ENCODE results near the gene TMEM106C. TPM values are rescaled to one million over a fixed set of nuclear protein-coding genes. Genes with fewer than 3 reads are reported as not detected.

TMEM106C gene
- total RNA-seq, 1 donor, result 90.7 TPM

DNA sequence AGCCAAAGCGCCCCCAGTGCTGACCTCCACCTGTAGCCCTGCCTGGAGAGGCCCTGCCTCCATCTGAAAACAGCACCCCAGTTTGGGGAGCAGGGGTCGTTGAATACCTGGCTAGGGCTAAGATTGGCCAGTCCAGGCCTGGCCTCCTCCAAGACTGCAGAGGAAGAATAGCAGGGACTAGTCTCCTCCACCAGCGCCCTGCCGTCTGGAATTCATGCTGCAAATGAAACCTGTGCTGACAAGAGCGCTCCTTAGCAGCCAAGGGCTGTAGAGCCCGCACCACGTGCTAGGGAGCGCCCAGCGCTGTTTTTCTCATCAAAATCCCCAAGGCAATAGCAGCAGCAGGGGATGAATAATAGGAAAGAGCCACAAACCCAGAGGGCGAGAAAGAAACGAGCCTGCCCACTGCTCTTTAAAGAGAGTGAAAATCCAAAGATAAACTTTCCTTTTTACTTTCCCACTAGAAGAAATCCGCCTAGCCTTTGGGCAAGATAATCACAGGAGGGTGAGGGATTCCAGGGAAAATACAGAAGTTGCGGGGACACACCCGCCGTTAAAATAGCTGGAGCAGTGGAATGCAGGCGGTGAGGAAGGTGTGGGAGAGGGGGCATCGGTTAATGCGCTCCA lies 37.6 kb downstream of the TMEM106C start:
- TF ChIP-seq, protein P1, sequence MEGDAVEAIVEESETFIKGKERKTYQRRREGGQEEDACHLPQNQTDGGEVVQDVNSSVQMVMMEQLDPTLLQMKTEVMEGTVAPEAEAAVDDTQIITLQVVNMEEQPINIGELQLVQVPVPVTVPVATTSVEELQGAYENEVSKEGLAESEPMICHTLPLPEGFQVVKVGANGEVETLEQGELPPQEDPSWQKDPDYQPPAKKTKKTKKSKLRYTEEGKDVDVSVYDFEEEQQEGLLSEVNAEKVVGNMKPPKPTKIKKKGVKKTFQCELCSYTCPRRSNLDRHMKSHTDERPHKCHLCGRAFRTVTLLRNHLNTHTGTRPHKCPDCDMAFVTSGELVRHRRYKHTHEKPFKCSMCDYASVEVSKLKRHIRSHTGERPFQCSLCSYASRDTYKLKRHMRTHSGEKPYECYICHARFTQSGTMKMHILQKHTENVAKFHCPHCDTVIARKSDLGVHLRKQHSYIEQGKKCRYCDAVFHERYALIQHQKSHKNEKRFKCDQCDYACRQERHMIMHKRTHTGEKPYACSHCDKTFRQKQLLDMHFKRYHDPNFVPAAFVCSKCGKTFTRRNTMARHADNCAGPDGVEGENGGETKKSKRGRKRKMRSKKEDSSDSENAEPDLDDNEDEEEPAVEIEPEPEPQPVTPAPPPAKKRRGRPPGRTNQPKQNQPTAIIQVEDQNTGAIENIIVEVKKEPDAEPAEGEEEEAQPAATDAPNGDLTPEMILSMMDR (IDR thresholded peaks at IDR 0.05; ENCODE audit: insufficient read depth, low read length), result peak; percentile 0
- peak; percentile 47 for DNase-seq (ENCODE audit: low read depth)
- H3K4me3 ChIP-seq (ENCODE audit: low read depth, low read length), result peak overlapping the region; percentile 66

DNA sequence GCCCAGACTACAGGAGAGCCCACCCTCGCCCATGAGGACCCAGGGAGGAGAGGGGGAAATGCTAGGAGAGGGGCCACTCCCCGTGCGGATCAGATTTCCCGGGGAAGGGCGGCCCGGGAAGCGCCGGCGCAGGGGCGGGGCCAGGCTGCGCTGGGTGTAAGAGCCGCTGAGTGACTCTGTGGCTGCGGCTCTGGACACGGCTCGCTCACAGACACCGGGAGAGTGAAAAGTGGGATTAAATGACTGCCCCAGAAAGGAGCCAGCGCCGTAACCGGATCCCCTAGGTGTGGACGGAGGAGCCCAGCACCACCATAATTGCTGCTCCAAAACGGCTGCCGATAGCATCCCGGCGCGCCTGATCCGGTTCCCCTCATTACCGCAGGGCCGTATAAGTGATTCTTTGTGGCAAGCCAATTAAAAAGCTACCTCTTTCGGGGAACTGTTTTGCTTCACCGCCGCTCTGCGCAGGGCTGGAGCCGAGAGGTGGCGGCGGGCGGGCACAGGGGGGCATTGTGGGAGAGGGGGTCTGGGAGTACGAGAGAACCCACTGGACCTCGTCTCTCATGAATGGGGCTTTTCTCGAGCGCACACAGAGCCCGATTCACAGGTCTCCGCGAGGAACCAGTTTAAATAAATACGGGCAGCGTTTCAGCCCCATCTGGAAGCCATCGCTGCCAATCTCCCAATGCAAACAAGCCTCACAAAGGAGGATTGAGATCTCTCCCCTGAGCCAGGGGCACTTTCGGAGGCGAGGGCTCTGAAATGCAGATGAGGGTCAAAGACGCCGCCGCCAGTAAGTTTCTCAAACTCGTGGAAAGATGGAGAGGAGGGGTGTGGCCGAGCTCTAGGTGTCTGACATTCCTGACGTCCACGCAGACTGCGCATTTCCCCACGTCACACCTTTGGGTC lies 38.4 kb downstream of the TMEM106C start:
- DNase-seq (ENCODE audit: low read depth), result peak; percentile 23
- H3K4me3 ChIP-seq (ENCODE audit: low read depth, low read length), result peak overlapping the region; percentile 66
- TF ChIP-seq, protein P1 (IDR thresholded peaks at IDR 0.05; ENCODE audit: insufficient read depth, low read length), result no peak

DNA sequence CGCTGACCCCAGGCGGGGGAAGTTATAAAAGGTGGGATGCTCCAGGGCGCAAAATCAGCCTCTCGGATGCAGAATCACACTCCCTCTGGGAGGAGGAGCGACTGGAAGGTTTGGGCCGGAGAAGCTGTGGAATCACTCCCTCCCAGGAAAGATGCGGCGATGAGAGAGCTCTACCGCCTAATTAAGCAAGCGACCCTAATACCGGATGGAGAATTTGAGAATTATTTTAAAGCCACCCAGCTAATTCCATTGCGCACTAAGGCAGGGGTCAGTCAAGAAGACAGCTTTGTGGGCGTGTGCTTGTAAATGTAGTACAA lies 39.0 kb downstream of the TMEM106C start:
- H3K4me3 ChIP-seq (ENCODE audit: low read depth, low read length), result peak overlapping the region; percentile 66
- no peak for DNase-seq (ENCODE audit: low read depth)
- TF ChIP-seq, protein P1 (IDR thresholded peaks at IDR 0.05; ENCODE audit: insufficient read depth, low read length), result no peak

DNA sequence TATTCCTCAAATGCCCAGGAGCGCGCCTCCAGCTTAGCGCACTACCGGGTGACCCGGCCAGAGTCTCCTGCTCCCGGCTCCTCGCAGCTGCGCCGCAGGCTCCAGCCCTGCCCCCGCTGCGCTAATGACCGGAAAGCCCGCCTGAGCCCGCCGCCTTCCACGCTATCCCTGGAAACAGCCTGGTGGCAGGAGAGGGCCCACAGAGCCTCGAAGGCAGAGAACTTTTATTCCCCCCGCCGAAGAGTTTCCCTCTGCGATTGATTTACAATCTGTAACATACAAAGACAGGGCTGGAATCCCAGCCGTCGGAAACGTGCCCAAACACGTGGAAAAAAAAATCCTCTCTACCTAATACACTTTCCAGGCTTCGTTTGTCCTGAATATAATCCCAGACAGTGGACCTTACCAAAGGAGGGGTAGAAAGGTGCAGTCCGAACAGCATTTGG lies 39.4 kb downstream of the TMEM106C start:
- no peak overlapping the region for H3K4me3 ChIP-seq (ENCODE audit: low read depth, low read length)
- DNase-seq (ENCODE audit: low read depth), result peak; percentile 18
- TF ChIP-seq, protein P1 (IDR thresholded peaks at IDR 0.05; ENCODE audit: insufficient read depth, low read length), result no peak

DNA sequence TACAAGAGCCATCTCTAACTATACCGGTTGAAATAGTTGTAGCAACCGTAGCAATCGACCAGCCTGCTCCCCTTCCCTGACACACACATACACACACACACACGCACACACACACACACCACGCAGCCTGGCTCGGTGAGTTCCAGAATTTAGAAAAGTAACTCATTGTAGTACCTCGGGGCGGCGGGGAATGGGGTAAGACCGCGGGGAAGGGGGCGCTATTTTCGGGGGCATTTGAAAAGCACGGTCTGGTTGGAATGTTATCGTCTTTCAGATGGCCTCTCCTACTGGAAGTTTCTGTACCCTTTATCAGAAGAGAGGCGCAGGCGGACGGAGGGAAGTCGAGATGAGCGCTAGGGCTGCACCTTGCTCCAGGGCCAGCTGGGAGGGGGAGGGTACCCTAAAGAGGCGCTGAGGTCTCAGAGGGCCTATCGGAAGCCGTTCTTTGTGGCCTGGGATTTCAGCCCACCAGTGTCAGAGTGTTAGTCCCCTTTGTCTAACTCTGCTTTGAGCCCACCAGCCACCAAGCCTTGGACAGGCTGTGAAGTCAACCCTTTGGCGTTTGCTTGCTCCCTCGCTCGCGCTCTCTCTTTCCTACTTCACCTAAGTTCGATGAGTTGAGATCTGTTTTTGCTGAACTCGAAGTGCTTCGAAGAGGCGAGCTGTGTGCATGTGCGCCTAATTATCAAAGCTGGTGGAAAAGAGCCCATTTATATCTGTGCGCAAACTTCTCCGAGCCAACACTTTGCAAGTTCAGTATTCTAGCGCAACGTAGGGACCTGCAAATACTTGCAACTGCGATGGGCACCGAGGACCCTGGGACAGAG lies 40.0 kb downstream of the TMEM106C start:
- no peak overlapping the region for H3K4me3 ChIP-seq (ENCODE audit: low read depth, low read length)
- DNase-seq (ENCODE audit: low read depth), result peak; percentile 5
- TF ChIP-seq, protein P1 (IDR thresholded peaks at IDR 0.05; ENCODE audit: insufficient read depth, low read length), result no peak

DNA sequence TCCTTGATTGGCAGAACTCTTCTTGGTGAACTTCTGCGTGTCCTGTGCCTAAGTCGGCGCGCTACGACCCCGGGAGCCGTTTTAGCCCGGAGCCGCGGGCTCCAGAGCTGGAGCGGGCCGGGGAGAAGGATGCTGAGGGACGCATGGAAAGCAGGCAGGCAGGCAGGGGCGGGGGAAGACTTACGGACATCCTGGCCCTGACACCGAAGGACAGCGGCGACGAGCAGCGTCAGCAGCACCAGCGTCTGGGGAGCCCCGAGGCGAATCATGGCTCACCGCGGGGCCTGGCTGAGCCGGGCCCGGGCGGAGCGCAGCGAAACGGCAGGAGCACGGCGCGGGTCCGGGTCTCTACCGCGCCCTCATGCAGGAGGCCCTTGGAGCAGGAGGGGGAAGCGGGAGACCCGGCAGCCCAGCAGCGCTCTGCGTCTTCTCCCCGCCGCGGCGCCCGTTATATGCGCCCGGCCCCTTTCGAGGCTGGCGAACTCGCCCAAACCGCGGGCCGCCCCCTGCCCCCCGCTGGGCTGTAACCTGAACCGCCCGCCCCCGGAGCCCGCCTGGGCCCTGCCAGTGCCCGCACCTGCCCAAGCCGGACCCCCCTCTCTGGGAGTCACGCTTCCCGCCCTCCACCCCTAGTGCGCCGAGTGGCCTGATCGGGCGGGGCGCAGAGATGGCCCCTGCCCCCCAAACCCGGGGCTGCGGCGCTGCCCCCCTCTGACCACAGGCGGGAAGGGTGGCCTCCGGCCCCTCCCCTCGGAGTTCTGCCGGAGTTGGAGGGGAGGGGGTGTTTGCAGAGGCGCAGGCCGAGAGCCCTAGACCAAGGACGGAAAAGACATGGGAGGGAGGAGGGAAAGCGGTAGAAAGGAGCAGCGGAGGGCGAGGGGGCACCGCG lies 40.9 kb downstream of the TMEM106C start, which contains the start of gene COL2A1:
Gene COL2A1, minus strand, starts transcription at position 424 of the 889 bp plus-strand sequence. Its CDS starts 155 bp downstream, at position 269.
- TF ChIP-seq, protein P1 (IDR thresholded peaks at IDR 0.05; ENCODE audit: insufficient read depth, low read length), result no peak
- peak within 1 kb of the TSS; percentile 17 for H3K4me3 ChIP-seq (ENCODE audit: low read depth, low read length)
- DNase-seq (ENCODE audit: low read depth), result peak; percentile 3
